Gastroesophageal sphincter (tissue), 3 donors: Measurements from ENCODE around the gene FOSL2.

Experiments
- EP300 ChIP-seq: sonication (generic); formaldehyde crosslinking; IDR thresholded peaks from one replicate; pipeline ENCODE4 v1.6.1; 2017; ENCODE audit warnings: antibody characterized with exemption, mild to moderate bottlenecking
- POLR2A ChIP-seq, 2 donors: fragments of 450-650 bp; IDR thresholded peaks; one replicate each; pipeline ENCODE4 v1.6.1; 2017; ENCODE audit warnings: antibody characterized with exemption in 2 of 2, mild to moderate bottlenecking in 2 of 2, moderate library complexity in 1 of 2
- POLR2AphosphoS5 ChIP-seq: sonication (generic); formaldehyde crosslinking; IDR thresholded peaks from one replicate; pipeline ENCODE4 v1.6.1; 2017; ENCODE audit warnings: antibody characterized with exemption
- TF ChIP-seq, protein P1 (sequence below), 4 experiments: fragments of 200-600 bp in 2 of 4; fragments of 450-650 bp in 2 of 4; sonication (generic) in 1 of 4; IDR thresholded peaks; one replicate each; pipeline ENCODE4 v1.5.1; 2017 to 2019; ENCODE audit warnings: antibody characterized with exemption in 4 of 4, mild to moderate bottlenecking in 2 of 4, moderate library complexity in 2 of 4

- TF ChIP-seq, protein P1, sequence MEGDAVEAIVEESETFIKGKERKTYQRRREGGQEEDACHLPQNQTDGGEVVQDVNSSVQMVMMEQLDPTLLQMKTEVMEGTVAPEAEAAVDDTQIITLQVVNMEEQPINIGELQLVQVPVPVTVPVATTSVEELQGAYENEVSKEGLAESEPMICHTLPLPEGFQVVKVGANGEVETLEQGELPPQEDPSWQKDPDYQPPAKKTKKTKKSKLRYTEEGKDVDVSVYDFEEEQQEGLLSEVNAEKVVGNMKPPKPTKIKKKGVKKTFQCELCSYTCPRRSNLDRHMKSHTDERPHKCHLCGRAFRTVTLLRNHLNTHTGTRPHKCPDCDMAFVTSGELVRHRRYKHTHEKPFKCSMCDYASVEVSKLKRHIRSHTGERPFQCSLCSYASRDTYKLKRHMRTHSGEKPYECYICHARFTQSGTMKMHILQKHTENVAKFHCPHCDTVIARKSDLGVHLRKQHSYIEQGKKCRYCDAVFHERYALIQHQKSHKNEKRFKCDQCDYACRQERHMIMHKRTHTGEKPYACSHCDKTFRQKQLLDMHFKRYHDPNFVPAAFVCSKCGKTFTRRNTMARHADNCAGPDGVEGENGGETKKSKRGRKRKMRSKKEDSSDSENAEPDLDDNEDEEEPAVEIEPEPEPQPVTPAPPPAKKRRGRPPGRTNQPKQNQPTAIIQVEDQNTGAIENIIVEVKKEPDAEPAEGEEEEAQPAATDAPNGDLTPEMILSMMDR (IDR thresholded peaks at IDR 0.05), result peak in 1 of 4 experiments; percentile 9
- TF ChIP-seq EP300 (no peak), POLR2AphosphoS5 (peak; percentile 4), POLR2A (IDR thresholded peaks at IDR 0.05) (no peak)
Measured at GRCh38 chr2:28419443-28420270, 27.0 kb downstream of the FOSL2 start.
